Hematopoietic multipotent progenitor cell treated with erythropoietin and hydrocortisone succinate and interleukin-3 and kit ligand, for 17 days (in vitro differentiated cells): ENCODE data around the gene SP140L.
"Not testable (repeated sequence)": the region's sequence is repeated elsewhere in the genome, so short reads cannot be mapped to it uniquely, and the experiment has no call there.

Source experiments
- DNase-seq: peaks from one replicate; pipeline ENCODE4 v3.0.0-alpha.2; 2015; ENCODE audit warnings: low spot score

The SP140L gene

GRCh38 chr2:230323385-230324106 is 3.4 kb upstream of the SP140L start:
- DNase-seq, result no peak

GRCh38 chr2:230324503-230324902 is 2.5 kb upstream of the SP140L start:
- no peak for DNase-seq

GRCh38 chr2:230325316-230326243 is 1.4 kb upstream of the SP140L start:
- DNase-seq, result no peak

- DNase-seq, result peak; percentile 19
These were observed 593 bp downstream of the SP140L start for GRCh38 chr2:230327418-230328154.

GRCh38 chr2:230328155-230328458 is 1.1 kb downstream of the SP140L start:
- DNase-seq, result no peak

GRCh38 chr2:230329946-230330605 is 3.1 kb downstream of the SP140L start:
- no peak for DNase-seq

GRCh38 chr2:230330725-230331124 is 3.7 kb downstream of the SP140L start:
- DNase-seq, result no peak

- DNase-seq, result no peak
These were observed 8.5 kb downstream of the SP140L start for GRCh38 chr2:230335461-230335863.

GRCh38 chr2:230335864-230336506 is 9.0 kb downstream of the SP140L start:
- DNase-seq, result no peak

- not testable (repeated sequence) for DNase-seq
These were observed 15.0 kb downstream of the SP140L start for GRCh38 chr2:230341936-230342528.

GRCh38 chr2:230343041-230343624 is 16.1 kb downstream of the SP140L start:
- DNase-seq, result not testable (repeated sequence)

- no peak for DNase-seq
These were observed 16.8 kb downstream of the SP140L start for GRCh38 chr2:230343747-230344146.

- DNase-seq, result no peak
These were observed 19.5 kb downstream of the SP140L start for GRCh38 chr2:230346465-230346864.

- DNase-seq, result no peak
These were observed 20.0 kb downstream of the SP140L start for GRCh38 chr2:230346921-230347533.

- no peak for DNase-seq
These were observed 20.8 kb downstream of the SP140L start for GRCh38 chr2:230347659-230348305.

- DNase-seq, result no peak
These were observed 21.8 kb downstream of the SP140L start for GRCh38 chr2:230348787-230349186.

GRCh38 chr2:230356084-230356483 is 29.1 kb downstream of the SP140L start:
- no peak for DNase-seq

GRCh38 chr2:230358305-230358704 is 31.3 kb downstream of the SP140L start:
- no peak for DNase-seq

- no peak for DNase-seq
These were observed 33.0 kb downstream of the SP140L start for GRCh38 chr2:230360028-230360427.
